Endothelial cell of umbilical vein (primary cell): ENCODE results near the gene TUBA3C.

Experiments used
- CTCF ChIP-seq, 2 donors: IDR thresholded peaks; 1 replicate in 1 of 2; 2 replicates in 1 of 2; pipeline ENCODE4 v1.5.1; 2011; ENCODE audit warnings: low read length in 2 of 2, mild to moderate bottlenecking in 2 of 2, moderate library complexity in 2 of 2, control low read depth in 1 of 2, inconsistent platforms in 1 of 2, low read depth in 1 of 2; ENCODE audit not compliant: insufficient read depth in 1 of 2; ENCODE audit errors: extremely low read depth in 1 of 2
- EZH2 ChIP-seq: IDR thresholded peaks from 2 replicates; pipeline ENCODE4 v1.6.1; 2012; ENCODE audit warnings: borderline replicate concordance, low read depth, mild to moderate bottlenecking, moderate library complexity, low read length, inconsistent platforms; ENCODE audit not compliant: severe bottlenecking
- POLR2A ChIP-seq: IDR thresholded peaks from 2 replicates; pipeline ENCODE4 v1.6.1; 2012; ENCODE audit warnings: low read depth, mild to moderate bottlenecking, control low read depth, low read length
- POLR2AphosphoS5 ChIP-seq: IDR thresholded peaks from 2 replicates; pipeline ENCODE4 v1.6.1; 2012; ENCODE audit warnings: low read depth, mild to moderate bottlenecking, control low read depth, low read length, moderate library complexity; ENCODE audit not compliant: insufficient read depth
- TF ChIP-seq, protein P1 (sequence below): IDR thresholded peaks from 2 replicates; pipeline ENCODE4 v1.6.1; 2011; ENCODE audit not compliant: insufficient read depth, insufficient read length

GRCh38 chr13:19181021-19181620, 503 bp downstream of the TUBA3C start:
- TF ChIP-seq POLR2AphosphoS5: no peak
- no peak for TF ChIP-seq CTCF (IDR thresholded peaks at IDR 0.05; ENCODE audit: extremely low read depth in 1 of 2, insufficient read depth in 1 of 2, low read depth in 1 of 2, low read length in 2 of 2)
- TF ChIP-seq EZH2: no peak
- no peak for TF ChIP-seq POLR2A
- TF ChIP-seq, protein P1, sequence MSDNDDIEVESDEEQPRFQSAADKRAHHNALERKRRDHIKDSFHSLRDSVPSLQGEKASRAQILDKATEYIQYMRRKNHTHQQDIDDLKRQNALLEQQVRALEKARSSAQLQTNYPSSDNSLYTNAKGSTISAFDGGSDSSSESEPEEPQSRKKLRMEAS: no peak
